OCI-LY7 (cell line): ENCODE results near the gene PTPRT. TPM values are rescaled to one million over a fixed set of nuclear protein-coding genes. Genes with fewer than 3 reads are reported as not detected.

Source experiments
- BruUV-seq: library from RNA; stranded (reverse); fragments of 400-500 nt; replicated peaks from 2 replicates; lab custom pipeline; 2021; lab: Mats Ljungman, UMichigan
- CTCF ChIA-PET: fragments of 300-600 bp; sonication (Branson Sonifier 250); formaldehyde crosslinking; loops from one replicate; lab custom pipeline; 2022; ENCODE audit warnings: antibody characterized with exemption; ENCODE audit not compliant: unreplicated experiment; lab: Charles Lee
- POLR2A ChIA-PET: fragments of 300-600 bp; sonication (Branson Sonifier 250); formaldehyde crosslinking; loops from one replicate; lab custom pipeline; 2022; ENCODE audit warnings: antibody characterized with exemption; lab: Charles Lee
- DNase-seq: peaks from one replicate; pipeline ENCODE4 v3.0.0-alpha.2; 2015; ENCODE audit warnings: low spot score
- H2AFZ ChIP-seq: fragments of 200-600 bp; sonication (generic), shearing (Covaris generic); 2 replicates; pipeline ENCODE4 v1.6.1; 2014; ENCODE audit warnings: mild to moderate bottlenecking, antibody characterized with exemption, low read length, moderate library complexity
- H3K27ac ChIP-seq: fragments of 200-600 bp; sonication (generic); 2 replicates; pipeline ENCODE4 v1.5.1; 2014; ENCODE audit warnings: mixed run types, low read depth, mild to moderate bottlenecking, moderate library complexity, low read length, inconsistent platforms; ENCODE audit not compliant: poor library complexity, severe bottlenecking
- H3K36me3 ChIP-seq: fragments of 200-600 bp; sonication (generic); 2 replicates; pipeline ENCODE4 v1.6.1; 2014; ENCODE audit warnings: mild to moderate bottlenecking, antibody characterized with exemption, low read length, moderate library complexity, mixed read lengths; ENCODE audit not compliant: insufficient read depth
- H3K4me1 ChIP-seq: fragments of 200-600 bp; sonication (generic); 2 replicates; pipeline ENCODE4 v1.5.1; 2014; ENCODE audit warnings: mild to moderate bottlenecking, low read length; ENCODE audit not compliant: insufficient read depth, poor library complexity, severe bottlenecking
- H3K4me2 ChIP-seq: fragments of 200-600 bp; sonication (generic); 2 replicates; pipeline ENCODE4 v1.6.1; 2014; ENCODE audit warnings: mild to moderate bottlenecking, low read length
- H3K4me3 ChIP-seq: fragments of 200-600 bp; sonication (generic); 2 replicates; pipeline ENCODE4 v1.5.1; 2014; ENCODE audit warnings: mild to moderate bottlenecking, low read depth, low read length; ENCODE audit not compliant: poor library complexity, severe bottlenecking
- H3K79me2 ChIP-seq: fragments of 200-600 bp; sonication (generic); 2 replicates; pipeline ENCODE4 v1.6.1; 2016; ENCODE audit warnings: low read depth, mild to moderate bottlenecking, low read length, moderate library complexity, mixed read lengths; ENCODE audit not compliant: insufficient read depth
- H3K9me2 ChIP-seq: fragments of 200-600 bp; sonication (generic); 2 replicates; pipeline ENCODE4 v1.6.1; 2016; ENCODE audit warnings: mild to moderate bottlenecking, low read length, mixed read lengths; ENCODE audit not compliant: insufficient read depth
- H3K9me3 ChIP-seq: fragments of 200-600 bp; sonication (generic); 2 replicates; pipeline ENCODE4 v1.6.1; 2014; ENCODE audit warnings: mild to moderate bottlenecking, mixed run types, low read length, mixed read lengths
- H4K20me1 ChIP-seq: fragments of 200-600 bp; sonication (generic); 2 replicates; pipeline ENCODE4 v1.6.1; 2014; ENCODE audit warnings: mild to moderate bottlenecking, antibody characterized with exemption, low read length, moderate library complexity, mixed read lengths; ENCODE audit not compliant: insufficient read depth
- EZH2phosphoT487 ChIP-seq: fragments of 200-600 bp; sonication (generic); IDR thresholded peaks from 2 replicates; pipeline ENCODE4 v1.6.1; 2018; ENCODE audit warnings: low read depth, borderline replicate concordance, mild to moderate bottlenecking, mixed run types, antibody characterized with exemption, low read length, moderate library complexity, mixed read lengths
- intact Hi-C: fragments of 100-400 bp; cut with micrococcal nuclease; formaldehyde crosslinking; loops from one replicate; pipeline ENCODE4 v1.10.0; 2022; ENCODE audit not compliant: unreplicated experiment
- total RNA-seq, 2 experiments: library from RNA; depleted of rRNA in 1 of 2; stranded (reverse); fragments of >200 nt in 1 of 2; shearing (Covaris generic) in 1 of 2; gene quantifications; 2 replicates each; pipeline ENCODE4 v1.2.3, GENCODE V29; 2014 to 2022
- TF ChIP-seq, protein P1 (sequence below): fragments of 200-600 bp; sonication (generic); conservative IDR thresholded peaks from 2 replicates; pipeline ENCODE4 v1.5.1; 2014; ENCODE audit warnings: mild to moderate bottlenecking, antibody characterized with exemption, low read length, moderate library complexity, mixed read lengths

PTPRT gene
- total RNA-seq, 2 experiments from 2014 or later = not detected

DNA sequence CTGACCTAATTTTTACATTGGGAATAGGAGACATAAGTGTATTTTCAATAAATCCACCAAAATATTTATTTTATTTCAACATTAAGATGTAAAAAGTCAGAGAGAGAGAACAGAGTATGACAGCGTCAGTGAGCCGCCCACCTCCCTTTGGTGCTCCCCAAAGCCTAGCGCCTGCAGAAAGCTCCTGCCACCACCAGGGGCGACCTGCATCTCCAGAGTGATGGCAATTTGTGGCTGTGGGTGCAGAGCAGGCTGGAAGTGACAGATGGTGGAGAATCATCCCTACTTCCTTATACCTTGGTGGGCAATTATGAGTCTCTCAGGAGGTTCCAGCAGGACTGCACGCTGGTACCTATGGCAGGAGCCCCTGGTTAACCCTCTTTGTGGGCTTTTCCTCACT, 87.3 kb downstream of the PTPRT start:
- no peaks in the 10 kb centered on the region for H3K9me3 ChIP-seq
- POLR2A ChIA-PET = no interaction called here
- H3K4me3 ChIP-seq = no peak overlapping the region
- no peak overlapping the region for H2AFZ ChIP-seq
- H3K9me2 ChIP-seq = no peaks in the 10 kb centered on the region
- peak; percentile 7 for DNase-seq
- intact Hi-C loops = no loop called here
- no peaks in the 10 kb centered on the region for H4K20me1 ChIP-seq
- no peaks in the 10 kb centered on the region for H3K36me3 ChIP-seq
- H3K79me2 ChIP-seq = no peaks in the 10 kb centered on the region
- TF ChIP-seq EZH2phosphoT487 = no peak
- TF ChIP-seq, protein P1, sequence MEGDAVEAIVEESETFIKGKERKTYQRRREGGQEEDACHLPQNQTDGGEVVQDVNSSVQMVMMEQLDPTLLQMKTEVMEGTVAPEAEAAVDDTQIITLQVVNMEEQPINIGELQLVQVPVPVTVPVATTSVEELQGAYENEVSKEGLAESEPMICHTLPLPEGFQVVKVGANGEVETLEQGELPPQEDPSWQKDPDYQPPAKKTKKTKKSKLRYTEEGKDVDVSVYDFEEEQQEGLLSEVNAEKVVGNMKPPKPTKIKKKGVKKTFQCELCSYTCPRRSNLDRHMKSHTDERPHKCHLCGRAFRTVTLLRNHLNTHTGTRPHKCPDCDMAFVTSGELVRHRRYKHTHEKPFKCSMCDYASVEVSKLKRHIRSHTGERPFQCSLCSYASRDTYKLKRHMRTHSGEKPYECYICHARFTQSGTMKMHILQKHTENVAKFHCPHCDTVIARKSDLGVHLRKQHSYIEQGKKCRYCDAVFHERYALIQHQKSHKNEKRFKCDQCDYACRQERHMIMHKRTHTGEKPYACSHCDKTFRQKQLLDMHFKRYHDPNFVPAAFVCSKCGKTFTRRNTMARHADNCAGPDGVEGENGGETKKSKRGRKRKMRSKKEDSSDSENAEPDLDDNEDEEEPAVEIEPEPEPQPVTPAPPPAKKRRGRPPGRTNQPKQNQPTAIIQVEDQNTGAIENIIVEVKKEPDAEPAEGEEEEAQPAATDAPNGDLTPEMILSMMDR = peak; percentile 62
- no peak overlapping the region for H3K27ac ChIP-seq
- H3K4me1 ChIP-seq = no peaks in the 10 kb centered on the region
- no peak overlapping the region for H3K4me2 ChIP-seq
- CTCF ChIA-PET = no interaction called here
- no TSS peak for BruUV-seq

- no peak overlapping the region for H3K27ac ChIP-seq
- no peaks in the 10 kb centered on the region for H3K79me2 ChIP-seq
- H3K36me3 ChIP-seq = no peaks in the 10 kb centered on the region
- DNase-seq = no peak
- POLR2A ChIA-PET = no interaction called here
- H3K4me2 ChIP-seq = no peak overlapping the region
- no peak for TF ChIP-seq EZH2phosphoT487
- intact Hi-C loops = no loop called here
- no peak overlapping the region for H2AFZ ChIP-seq
- no peaks in the 10 kb centered on the region for H3K4me1 ChIP-seq
- H4K20me1 ChIP-seq = no peaks in the 10 kb centered on the region
- no peaks in the 10 kb centered on the region for H3K9me3 ChIP-seq
- no TSS peak for BruUV-seq
- H3K4me3 ChIP-seq = no peak overlapping the region
- H3K9me2 ChIP-seq = no peaks in the 10 kb centered on the region
- CTCF ChIA-PET = no interaction called here
Measured at GRCh38 chr20:43096931-43097260, 92.8 kb downstream of the PTPRT start.

DNA sequence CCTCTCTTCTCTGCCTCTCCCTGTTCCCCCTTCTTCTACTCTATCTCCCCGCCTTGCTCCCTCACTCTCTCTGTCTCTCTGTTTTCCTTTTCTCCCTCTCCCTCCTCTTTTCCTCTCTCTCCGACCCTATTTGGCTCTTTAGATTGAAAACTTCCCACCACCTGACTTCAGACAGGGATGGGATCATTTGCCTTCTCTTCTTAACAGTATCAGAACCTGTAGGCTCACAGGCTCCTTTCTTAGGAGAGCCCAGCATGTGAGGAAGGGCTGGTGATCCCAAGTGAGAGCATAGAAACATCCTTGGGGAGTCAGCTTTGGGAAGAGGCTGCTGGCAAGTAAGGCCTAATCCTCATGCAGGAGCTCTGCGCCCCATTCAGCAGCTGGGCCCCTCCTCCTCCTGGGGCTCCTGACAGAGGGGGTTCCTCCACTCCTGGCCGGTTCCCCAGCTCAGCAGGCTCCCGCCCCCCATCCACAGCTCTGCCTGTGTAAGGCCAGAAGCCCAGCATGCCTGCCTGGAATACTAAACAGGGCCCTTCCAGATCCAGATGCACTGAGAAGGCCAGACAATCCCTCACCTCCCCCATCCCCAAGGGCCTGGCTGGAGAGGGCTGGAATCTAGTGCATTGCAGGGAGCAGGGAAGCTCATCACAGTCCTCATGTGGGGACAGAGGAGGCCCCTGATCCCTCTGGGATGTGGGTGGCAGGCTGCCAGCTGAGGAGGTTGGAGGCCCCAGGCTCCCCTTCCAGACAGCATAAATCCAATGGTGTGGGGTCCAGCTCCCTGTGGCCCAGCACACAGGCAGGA, 93.4 kb downstream of the PTPRT start:
- Histone ChIP-seq H3K36me3 (no peaks in the 10 kb centered on the region), H4K20me1 (no peaks in the 10 kb centered on the region), H3K4me1 (no peaks in the 10 kb centered on the region), H3K4me2 (no peak overlapping the region), H3K9me2 (no peaks in the 10 kb centered on the region), H3K4me3 (no peak overlapping the region), H3K27ac (no peak overlapping the region), H2AFZ (no peak overlapping the region), H3K9me3 (no peaks in the 10 kb centered on the region), H3K79me2 (no peaks in the 10 kb centered on the region)
- POLR2A ChIA-PET = interaction anchor here (0.6 kb wide), 1 partner anchor 713 kb away, joined by 3 read pairs; no protein-coding TSS in a partner anchor
- no TSS peak for BruUV-seq
- TF ChIP-seq, protein P1 = no peak
- no peak for TF ChIP-seq EZH2phosphoT487
- intact Hi-C loops = no loop called here
- no peak for DNase-seq
- CTCF ChIA-PET = no interaction called here
